Brain microvascular endothelial cell (primary cell): ENCODE results near the gene BATF.
A peak's percentile ranks its signal among the peaks of the same experiment; 100 is the strongest.

ENCODE experiments used
- DNase-seq: peaks from one replicate; pipeline ENCODE4 v3.0.0-alpha.2; 2020
- H3K27ac ChIP-seq: fragments of 250-450 bp; sonication (Bioruptor Pico); 2 replicates; pipeline ENCODE4 v1.5.1; 2020; ENCODE audit warnings: mild to moderate bottlenecking, moderate library complexity
- H3K27me3 ChIP-seq: fragments of 250-450 bp; sonication (Bioruptor Pico); replicated peaks from 2 replicates; pipeline ENCODE4 v1.5.1; 2020; ENCODE audit warnings: mild to moderate bottlenecking
- H3K36me3 ChIP-seq: fragments of 250-450 bp; sonication (Bioruptor Pico); replicated peaks from 2 replicates; pipeline ENCODE4 v1.5.1; 2020; ENCODE audit warnings: mild to moderate bottlenecking
- H3K4me3 ChIP-seq: 2 replicates; pipeline ENCODE4 v1.5.1; 2011; ENCODE audit warnings: low read depth, mild to moderate bottlenecking, control low read depth, low read length, moderate library complexity
- CTCF ChIP-seq: IDR thresholded peaks from 2 replicates; pipeline ENCODE4 v1.5.1; 2011; ENCODE audit warnings: low read depth, mild to moderate bottlenecking, moderate library complexity, low read length, control low read depth, inconsistent platforms; ENCODE audit errors: missing control alignments
- in situ Hi-C: cut with HindIII; loops from 2 replicates; pipeline ENCODE4 v1.10.0; 2017; ENCODE audit warnings: low sequenced_read_pairs, low pct_ligation_motif_present

Gene BATF

GRCh38 chr14:75587388-75587787 lies 65.1 kb downstream of the BATF start:
- no peak for TF ChIP-seq CTCF
- DNase-seq: no peak
- in situ Hi-C loops: no loop called here

GRCh38 chr14:75589931-75590330 lies 67.7 kb downstream of the BATF start:
- no peaks in the 10 kb centered on the region for H3K27me3 ChIP-seq
- H3K4me3 ChIP-seq: no peak overlapping the region
- in situ Hi-C loops: no loop called here
- H3K27ac ChIP-seq: no peak overlapping the region
- H3K36me3 ChIP-seq: no peaks in the 10 kb centered on the region
- DNase-seq: no peak
- no peak for TF ChIP-seq CTCF

More at GRCh38 chr14:75587388-75587787, 65.1 kb downstream of the BATF start:
- Histone ChIP-seq H3K27ac (no peak overlapping the region), H3K27me3 (no peaks in the 10 kb centered on the region), H3K4me3 (no peak overlapping the region), H3K36me3 (no peaks in the 10 kb centered on the region)

GRCh38 chr14:75591331-75591946 lies 69.2 kb downstream of the BATF start:
- peak; percentile 29 for TF ChIP-seq CTCF
- H3K36me3 ChIP-seq: no peaks in the 10 kb centered on the region

DNA sequence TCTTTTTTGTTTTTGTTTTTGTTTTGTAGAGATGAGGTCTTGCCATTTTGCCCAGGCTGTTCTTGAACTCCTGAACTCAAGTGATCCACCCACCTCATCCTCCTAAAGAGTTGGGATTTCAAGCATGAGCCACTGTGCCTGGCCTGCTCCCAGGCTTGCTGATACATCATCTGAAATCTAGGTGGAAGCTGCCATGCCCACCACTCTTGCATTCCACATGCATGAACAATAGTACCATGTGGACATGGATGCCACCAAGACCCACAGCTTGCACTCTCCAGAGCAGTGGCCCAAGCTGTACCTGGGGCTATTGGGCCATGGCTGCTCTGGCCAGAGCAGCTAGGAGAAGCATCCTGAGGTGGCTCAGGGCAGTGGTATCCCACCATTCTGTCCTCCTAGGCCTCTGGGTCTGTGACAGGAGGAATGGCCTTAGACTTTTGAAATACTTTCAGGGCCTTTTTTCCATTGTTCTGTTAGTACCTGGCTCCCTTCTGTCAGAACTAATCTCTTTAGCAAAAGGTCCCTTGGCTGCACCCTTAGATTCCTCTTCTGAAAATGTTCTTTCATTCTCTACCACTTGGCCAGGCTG lies 69.8 kb downstream of the BATF start:
- DNase-seq: no peak
- TF ChIP-seq CTCF: no peak
- no peak overlapping the region for H3K27ac ChIP-seq

More at GRCh38 chr14:75591331-75591946, 69.2 kb downstream of the BATF start:
- in situ Hi-C loops: no loop called here
- DNase-seq: no peak
- Histone ChIP-seq H3K27ac (no peak overlapping the region), H3K4me3 (no peak overlapping the region), H3K27me3 (no peaks in the 10 kb centered on the region)

GRCh38 chr14:75595226-75595625 lies 73.0 kb downstream of the BATF start:
- no peaks in the 10 kb centered on the region for H3K36me3 ChIP-seq
- no peaks in the 10 kb centered on the region for H3K27me3 ChIP-seq
- in situ Hi-C loops: no loop called here
- H3K4me3 ChIP-seq: no peak overlapping the region
- H3K27ac ChIP-seq: no peak overlapping the region
- TF ChIP-seq CTCF: no peak
- peak; percentile 32 for DNase-seq

More for the DNA sequence above, 69.8 kb downstream of the BATF start:
- Histone ChIP-seq H3K4me3 (no peak overlapping the region), H3K36me3 (no peaks in the 10 kb centered on the region), H3K27me3 (no peaks in the 10 kb centered on the region)
- in situ Hi-C loops: no loop called here
